ENCODE results near the gene BCKDHA. TPM values are rescaled to one million over a fixed set of nuclear protein-coding genes. Genes with fewer than 3 reads are reported as not detected.
"Not testable (repeated sequence)": the region's sequence is repeated elsewhere in the genome, so short reads cannot be mapped to it uniquely, and the experiment has no call there.

BCKDHA gene
- total RNA-seq, 1 experiment from 2014 or later: 58.6 TPM

GRCh38 chr19:41427647-41428480, 30.2 kb downstream of the BCKDHA start:
- DNase-seq: no peak
- Histone ChIP-seq H3K9me3 (no peaks in the 10 kb centered on the region), H3K4me3 (no peak overlapping the region), H3K27me3 (no peaks in the 10 kb centered on the region), H3K36me3 (peaks cover 19% of the 10 kb centered on the region)

- Histone ChIP-seq H3K36me3 (peaks cover 24% of the 10 kb centered on the region), H3K9me3 (no peaks in the 10 kb centered on the region), H3K27me3 (no peaks in the 10 kb centered on the region), H3K4me3 (no peak overlapping the region)
- no peak for DNase-seq
These were observed 30.9 kb downstream of the BCKDHA start for GRCh38 chr19:41428481-41428859.

DNA sequence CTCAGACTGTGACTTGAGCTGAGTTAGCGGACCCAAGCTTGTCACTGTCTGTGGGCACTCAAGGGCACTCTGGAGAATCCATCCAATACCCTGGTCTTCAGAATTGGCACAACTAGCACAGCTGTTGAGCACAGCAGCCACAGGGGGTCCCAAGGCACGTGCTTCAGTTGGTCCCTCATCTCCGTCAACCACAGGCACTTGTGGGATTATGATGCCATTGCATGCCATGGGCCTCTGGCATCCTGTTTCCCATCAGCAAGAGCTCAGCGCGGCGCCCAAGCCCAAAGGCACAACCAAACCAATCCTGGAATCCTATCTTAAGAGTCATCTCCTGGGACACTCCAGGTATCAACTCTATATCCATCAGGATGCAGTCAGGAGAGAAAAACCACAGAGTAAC, 33.3 kb downstream of the BCKDHA start:
- H3K4me3 ChIP-seq: no peak overlapping the region
- peaks cover 21% of the 10 kb centered on the region for H3K36me3 ChIP-seq
- H3K9me3 ChIP-seq: no peaks in the 10 kb centered on the region
- no peak for DNase-seq
- H3K27me3 ChIP-seq: no peaks in the 10 kb centered on the region

DNA sequence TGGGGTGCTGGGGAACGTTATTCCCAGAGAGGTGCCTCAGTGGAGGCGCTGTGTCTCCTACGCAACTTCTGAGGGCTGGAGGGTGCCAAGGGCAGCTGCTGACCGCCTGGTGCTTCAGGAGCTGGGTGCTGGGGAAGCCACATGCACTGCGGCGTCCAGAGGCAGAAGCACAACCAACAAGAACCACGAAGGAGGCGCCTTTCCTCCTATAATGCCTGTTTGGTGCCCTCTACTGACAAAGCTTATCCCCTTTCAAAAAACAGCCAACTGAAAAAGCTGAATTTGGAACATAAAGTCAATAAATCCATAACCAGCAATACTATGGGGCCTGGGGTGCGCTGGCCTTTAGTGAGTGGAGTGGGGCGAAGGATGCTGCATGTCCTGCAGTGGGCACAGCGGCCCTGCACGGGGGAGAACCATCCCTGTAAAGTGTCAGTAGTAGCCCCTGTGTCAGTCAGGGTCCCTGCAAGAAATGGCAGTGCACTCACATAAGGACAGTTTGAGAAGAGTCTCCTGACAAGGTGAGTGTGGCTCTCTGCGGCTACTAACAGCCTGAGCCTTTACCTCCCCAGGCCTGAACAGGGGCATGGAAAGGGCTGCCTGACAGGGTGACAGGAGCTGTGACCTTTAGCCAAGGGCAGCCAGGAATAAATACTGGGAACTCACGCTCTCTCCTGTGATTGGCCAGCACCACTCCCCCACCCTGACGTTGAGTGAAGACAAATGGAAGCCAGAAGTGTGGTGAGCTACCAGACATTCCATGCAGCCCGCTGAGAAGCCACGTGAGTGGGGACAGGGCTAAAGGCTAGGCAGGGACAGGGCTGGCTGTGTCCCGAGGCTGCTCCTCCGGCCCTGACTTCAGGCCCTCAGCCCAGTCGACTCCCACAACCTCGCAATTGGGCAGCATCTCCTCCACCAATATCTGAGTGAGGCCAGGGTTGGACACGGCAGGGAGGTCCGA, 34.1 kb downstream of the BCKDHA start:
- no peak for DNase-seq
- H3K36me3 ChIP-seq: peaks cover 26% of the 10 kb centered on the region
- H3K27me3 ChIP-seq: no peaks in the 10 kb centered on the region
- H3K9me3 ChIP-seq: no peaks in the 10 kb centered on the region
- no peak overlapping the region for H3K4me3 ChIP-seq

GRCh38 chr19:41433171-41433570, 35.6 kb downstream of the BCKDHA start:
- DNase-seq: no peak
- Histone ChIP-seq H3K36me3 (peaks cover 35% of the 10 kb centered on the region), H3K27me3 (no peaks in the 10 kb centered on the region)

GRCh38 chr19:41434450-41434849, 36.8 kb downstream of the BCKDHA start:
- Histone ChIP-seq H3K27me3 (no peaks in the 10 kb centered on the region), H3K9me3 (no peaks in the 10 kb centered on the region), H3K36me3 (peaks cover 36% of the 10 kb centered on the region), H3K4me3 (no peak overlapping the region)
- DNase-seq: no peak

More at GRCh38 chr19:41433171-41433570, 35.6 kb downstream of the BCKDHA start:
- H3K4me3 ChIP-seq: no peak overlapping the region
- H3K9me3 ChIP-seq: no peaks in the 10 kb centered on the region

DNA sequence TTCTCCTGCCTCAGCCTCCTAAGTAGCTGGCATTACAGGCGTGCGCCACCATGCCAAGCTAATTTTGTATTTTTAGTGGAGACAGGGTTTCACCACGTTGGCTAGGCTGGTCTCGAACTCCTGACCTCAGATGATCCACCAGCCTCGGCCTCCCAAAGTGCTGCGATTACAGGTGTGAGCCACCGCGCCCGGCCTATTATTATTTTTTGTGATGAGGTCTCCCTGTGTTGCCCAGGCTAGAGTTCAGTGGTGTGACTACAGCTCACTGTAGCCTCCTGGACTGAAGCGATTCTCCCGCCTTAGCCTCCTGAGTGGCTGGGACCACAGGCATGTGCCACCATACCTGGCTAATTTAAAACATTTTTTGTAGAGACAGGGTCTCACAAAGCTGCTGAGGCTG, 37.8 kb downstream of the BCKDHA start:
- H3K27me3 ChIP-seq, H3K9me3 ChIP-seq, DNase-seq, H3K4me3 ChIP-seq: not testable (repeated sequence)
- H3K36me3 ChIP-seq: peaks cover 36% of the 10 kb centered on the region

DNA sequence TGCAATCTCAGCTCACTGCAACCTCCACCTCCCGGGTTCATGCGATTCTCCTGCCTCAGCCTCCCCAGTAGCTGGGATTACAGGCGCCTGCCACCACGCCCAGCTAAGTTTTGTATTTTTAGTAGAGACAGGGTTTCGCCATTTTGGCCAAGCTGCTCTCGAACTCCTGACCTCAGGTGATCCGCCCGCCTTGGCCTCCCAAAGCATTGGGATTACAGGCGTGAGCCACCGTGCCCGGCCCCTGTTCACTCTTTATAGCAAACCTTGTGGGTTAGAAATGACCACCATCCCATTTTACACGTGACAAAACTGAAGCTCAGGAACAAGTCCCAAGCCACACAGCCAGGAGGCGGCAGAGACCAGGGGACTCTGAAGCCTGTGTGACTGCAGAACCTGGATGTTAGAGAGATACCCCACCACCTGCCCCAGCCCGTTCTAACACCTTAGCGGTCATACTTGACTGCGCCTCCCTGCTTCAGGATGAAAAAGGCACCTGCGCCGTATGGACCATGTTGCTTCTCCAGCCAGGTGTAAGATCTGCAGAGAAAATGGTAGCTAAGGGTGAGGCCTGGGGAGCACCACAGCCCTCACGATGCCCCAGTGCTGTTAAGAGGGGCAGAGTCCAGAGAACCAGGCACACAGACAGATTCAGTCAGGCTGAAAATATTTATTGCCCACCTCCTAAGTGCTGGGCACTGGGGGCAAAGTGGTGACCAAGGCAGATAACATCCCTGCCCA, 38.5 kb downstream of the BCKDHA start:
- Histone ChIP-seq H3K36me3 (peaks cover 33% of the 10 kb centered on the region), H3K9me3 (no peaks in the 10 kb centered on the region), H3K4me3 (no peak overlapping the region), H3K27me3 (no peaks in the 10 kb centered on the region)
- DNase-seq: no peak

DNA sequence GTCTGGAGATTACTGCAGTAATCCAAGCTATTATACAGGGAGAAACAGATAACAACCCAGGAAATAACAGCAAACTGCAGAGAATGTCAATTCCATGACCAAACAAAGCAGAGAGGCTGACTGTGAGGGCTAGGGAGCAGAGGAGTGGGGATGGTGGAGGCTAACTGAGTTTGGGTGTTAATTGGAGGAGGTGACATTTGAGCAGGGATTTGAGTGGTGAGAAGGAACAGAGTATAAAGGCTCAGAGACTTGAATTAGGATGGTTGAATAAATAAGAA, 39.0 kb downstream of the BCKDHA start:
- Histone ChIP-seq H3K4me3 (no peak overlapping the region), H3K9me3 (no peaks in the 10 kb centered on the region), H3K36me3 (peaks cover 29% of the 10 kb centered on the region), H3K27me3 (no peaks in the 10 kb centered on the region)
- DNase-seq: no peak

GRCh38 chr19:41437944-41438574, 40.4 kb downstream of the BCKDHA start:
- Histone ChIP-seq H3K27me3 (no peaks in the 10 kb centered on the region), H3K4me3 (no peak overlapping the region), H3K36me3 (peaks cover 18% of the 10 kb centered on the region), H3K9me3 (no peaks in the 10 kb centered on the region)
- DNase-seq: no peak

DNA sequence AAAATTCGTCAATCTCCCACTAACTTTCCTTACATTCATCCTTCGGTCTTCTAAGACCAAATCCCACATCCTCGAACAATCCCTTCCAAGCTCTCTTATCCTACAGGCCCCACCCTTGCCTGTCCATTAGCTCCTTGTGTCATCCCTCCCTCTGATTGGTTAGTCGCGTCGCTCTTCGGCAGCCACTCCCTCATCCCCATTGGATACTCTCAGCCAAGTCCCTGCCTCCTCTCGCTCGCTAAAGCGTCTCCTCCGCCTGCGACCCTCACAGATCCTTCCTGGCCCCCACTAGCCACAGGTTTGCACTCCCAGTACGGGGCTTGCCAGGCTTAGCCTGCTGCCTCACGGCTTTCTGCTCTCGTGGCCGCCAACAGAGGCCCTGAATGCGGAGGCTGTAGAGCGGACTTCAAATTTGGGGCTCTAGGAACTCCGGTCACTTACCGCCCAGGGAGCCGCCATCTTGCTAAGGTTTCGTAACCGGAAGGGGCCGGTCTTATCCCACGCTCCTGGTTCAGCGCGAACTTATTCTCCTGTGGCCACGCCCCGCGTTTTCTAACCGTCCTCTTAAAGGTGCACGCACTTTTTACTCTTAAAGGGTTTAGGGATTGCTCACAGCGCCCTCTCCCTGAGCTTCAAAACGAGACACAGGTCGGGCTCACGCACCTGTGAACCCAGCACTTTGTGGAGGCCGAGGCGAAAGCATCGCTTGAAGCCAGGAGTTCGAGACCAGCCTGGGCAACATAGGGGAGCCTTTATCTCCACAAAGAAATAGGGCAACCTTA, 42.0 kb downstream of the BCKDHA start, which contains the start of gene DMAC2:
TSS of gene DMAC2 (minus strand) at position 472 of the 782 bp plus-strand sequence. CDS start at position 459, 13 bp downstream.
- peaks cover 5% of the 10 kb centered on the region; the same call in 1 of the 2 replicates for H3K27me3 ChIP-seq
- H3K9me3 ChIP-seq: no peaks in the 10 kb centered on the region
- H3K36me3 ChIP-seq: peaks cover 15% of the 10 kb centered on the region
- peak; percentile 97 for DNase-seq
- peak within 1 kb of the TSS; percentile 100 for H3K4me3 ChIP-seq

GRCh38 chr19:41441321-41441945, 43.8 kb downstream of the BCKDHA start:
- no peaks in the 10 kb centered on the region for H3K9me3 ChIP-seq
- H3K27me3 ChIP-seq: peaks cover 12% of the 10 kb centered on the region
- H3K36me3 ChIP-seq: peaks cover 13% of the 10 kb centered on the region
- no peak overlapping the region for H3K4me3 ChIP-seq
- no peak for DNase-seq

- Histone ChIP-seq H3K36me3 (peaks cover 6% of the 10 kb centered on the region), H3K9me3 (0 out of 2 replicates have a peak, but pooled peaks cover 2% of the 10 kb centered on the region), H3K4me3 (no peak within 1 kb of the TSS), H3K27me3 (peaks cover 23% of the 10 kb centered on the region)
- no peak for DNase-seq
These were observed 45.1 kb downstream of the BCKDHA start, which contains the start of gene ERICH4 for GRCh38 chr19:41442473-41443355. TSS of gene ERICH4 (plus strand) at chr19:41443156. CDS start at chr19:41443170, 14 bp downstream.

GRCh38 chr19:41443813-41444455, 46.3 kb downstream of the BCKDHA start:
- Histone ChIP-seq H3K27me3 (peaks cover 28% of the 10 kb centered on the region), H3K36me3 (no peaks in the 10 kb centered on the region), H3K4me3 (no peak overlapping the region), H3K9me3 (0 out of 2 replicates have a peak, but pooled peaks cover 2% of the 10 kb centered on the region)
- no peak for DNase-seq
